T47D (cell line): ENCODE data around the gene ETFA.
"Not testable (repeated sequence)": the region's sequence is repeated elsewhere in the genome, so short reads cannot be mapped to it uniquely, and the experiment has no call there.

Experiments
- DNase-seq, 2 experiments: peaks; one replicate each; pipeline versions ENCODE4 v3.0.0 to v3.0.0-alpha.2; 2011 to 2012; ENCODE audit warnings: low read depth in 1 of 2, low spot score in 1 of 2
- JUND ChIP-seq: IDR thresholded peaks from 2 replicates; pipeline ENCODE4 v1.6.1; 2012; ENCODE audit warnings: low read depth
- in situ Hi-C: cut with HindIII; loops from 2 replicates; pipeline ENCODE4 v1.10.0; 2016; ENCODE audit warnings: low sequenced_read_pairs, low pct_unique_long_range_greater_than_20kb

ETFA gene

GRCh38 chr15:76328106-76328696, 16.9 kb upstream of the ETFA start:
- in situ Hi-C loops, result no loop called here
- DNase-seq, result no peak
- TF ChIP-seq JUND, result no peak

- in situ Hi-C loops, result no loop called here
- no peak for DNase-seq
- no peak for TF ChIP-seq JUND
Observed at GRCh38 chr15:76327191-76328105, 16.2 kb upstream of the ETFA start.

GRCh38 chr15:76325704-76326103, 14.4 kb upstream of the ETFA start:
- TF ChIP-seq JUND, result no peak
- DNase-seq, result no peak
- in situ Hi-C loops, result no loop called here

- in situ Hi-C loops, result no loop called here
- DNase-seq, result no peak
- TF ChIP-seq JUND, result no peak
Observed at GRCh38 chr15:76324066-76324465, 12.8 kb upstream of the ETFA start.

GRCh38 chr15:76321602-76322001, 10.3 kb upstream of the ETFA start:
- no peak for DNase-seq
- in situ Hi-C loops, result no loop called here
- TF ChIP-seq JUND, result no peak

- TF ChIP-seq JUND, result no peak
- no peak for DNase-seq
- in situ Hi-C loops, result no loop called here
Observed at GRCh38 chr15:76321171-76321570, 9.9 kb upstream of the ETFA start.

GRCh38 chr15:76320012-76320411, 8.7 kb upstream of the ETFA start:
- TF ChIP-seq JUND, result no peak
- in situ Hi-C loops, result no loop called here
- no peak for DNase-seq

GRCh38 chr15:76313731-76314130, 2.5 kb upstream of the ETFA start:
- TF ChIP-seq JUND, result no peak
- in situ Hi-C loops, result no loop called here

GRCh38 chr15:76313175-76313567, 1.9 kb upstream of the ETFA start:
- in situ Hi-C loops, result not testable (repeated sequence)
- DNase-seq, result peak in 1 of 2 experiments; percentile 26

More at GRCh38 chr15:76313731-76314130, 2.5 kb upstream of the ETFA start:
- DNase-seq, result peak in 1 of 2 experiments; percentile 83

- peak; percentile 100 for TF ChIP-seq JUND
- DNase-seq, result peak; percentile 41 to 97
- in situ Hi-C loops, result no loop called here
Observed at GRCh38 chr15:76312540-76313174, 1.4 kb upstream of the ETFA start.

GRCh38 chr15:76310475-76311099, 682 bp downstream of the ETFA start:
- in situ Hi-C loops, result no loop called here
- TF ChIP-seq JUND, result no peak
- no peak for DNase-seq

GRCh38 chr15:76309601-76310330, 1.5 kb downstream of the ETFA start:
- no peak for TF ChIP-seq JUND
- in situ Hi-C loops, result no loop called here
- DNase-seq, result peak in 1 of 2 experiments; percentile 20
